Retina (tissue), 1 donor: ENCODE measurements around the gene GRIK4.
A peak's percentile ranks its signal among the peaks of the same experiment; 100 is the strongest.

Source experiments
- DNase-seq: peaks from one replicate; pipeline ENCODE4 v3.0.0-alpha.2; 2016

Gene GRIK4

DNA sequence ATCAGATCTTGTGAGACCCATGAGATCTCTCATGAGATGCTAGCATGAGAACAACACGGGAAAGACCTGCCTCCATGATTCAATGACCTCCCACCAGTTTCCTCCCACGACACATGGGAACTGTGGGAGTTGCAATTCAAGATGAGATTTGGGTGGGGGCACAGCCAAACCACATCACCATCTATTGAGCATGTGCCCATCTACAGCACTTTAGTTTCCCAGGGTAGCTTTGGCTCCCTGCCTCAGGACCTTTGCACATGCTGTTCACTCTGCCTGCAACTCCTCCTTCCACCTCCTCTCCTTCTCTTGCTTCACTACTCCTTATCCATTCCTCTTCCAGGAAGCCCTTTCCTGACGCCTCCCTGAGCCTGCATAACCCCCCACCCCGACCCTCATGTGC lies 17.2 kb downstream of the GRIK4 start:
- no peak for DNase-seq

DNA sequence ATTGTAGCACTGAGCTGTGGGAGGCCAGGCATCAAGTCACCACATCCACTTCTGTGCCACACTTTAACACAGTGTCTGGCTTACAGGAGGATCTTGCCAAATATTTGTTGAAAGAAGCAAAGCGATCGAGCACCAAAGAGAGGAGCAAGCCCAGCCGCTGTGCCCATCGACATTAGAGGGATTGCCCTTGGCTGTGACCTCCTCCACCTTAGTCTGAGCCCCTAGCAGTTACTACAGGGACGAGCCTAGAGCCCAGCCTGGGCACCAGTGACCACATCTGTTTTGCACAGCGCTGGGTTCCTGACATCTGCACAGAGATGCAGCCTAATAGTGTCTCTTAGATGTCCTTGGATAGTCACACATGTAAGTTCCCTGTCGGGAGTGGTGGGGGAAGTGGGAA lies 17.7 kb downstream of the GRIK4 start:
- DNase-seq = no peak

GRCh38 chr11:120529911-120530310 lies 18.4 kb downstream of the GRIK4 start:
- no peak for DNase-seq

- DNase-seq = no peak
These were observed 20.7 kb downstream of the GRIK4 start for GRCh38 chr11:120532082-120532831.

DNA sequence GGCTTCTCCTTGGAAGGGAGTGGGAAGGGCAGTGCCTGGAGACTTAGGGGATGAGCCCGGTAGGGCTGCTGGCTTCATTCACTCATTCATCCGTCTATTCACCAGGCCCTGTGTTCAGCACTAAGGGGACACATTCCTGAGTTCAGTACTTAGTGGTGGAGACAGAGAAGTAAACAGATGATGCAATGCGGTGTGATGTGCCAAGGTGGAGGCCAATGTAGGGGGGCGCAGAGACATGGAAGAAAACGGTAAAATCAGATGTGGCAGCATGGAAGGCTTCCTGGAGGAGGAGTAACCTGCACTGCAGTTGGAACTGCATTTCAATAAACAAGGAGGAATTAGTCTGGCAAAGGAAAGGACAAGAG lies 21.3 kb downstream of the GRIK4 start:
- no peak for DNase-seq

DNA sequence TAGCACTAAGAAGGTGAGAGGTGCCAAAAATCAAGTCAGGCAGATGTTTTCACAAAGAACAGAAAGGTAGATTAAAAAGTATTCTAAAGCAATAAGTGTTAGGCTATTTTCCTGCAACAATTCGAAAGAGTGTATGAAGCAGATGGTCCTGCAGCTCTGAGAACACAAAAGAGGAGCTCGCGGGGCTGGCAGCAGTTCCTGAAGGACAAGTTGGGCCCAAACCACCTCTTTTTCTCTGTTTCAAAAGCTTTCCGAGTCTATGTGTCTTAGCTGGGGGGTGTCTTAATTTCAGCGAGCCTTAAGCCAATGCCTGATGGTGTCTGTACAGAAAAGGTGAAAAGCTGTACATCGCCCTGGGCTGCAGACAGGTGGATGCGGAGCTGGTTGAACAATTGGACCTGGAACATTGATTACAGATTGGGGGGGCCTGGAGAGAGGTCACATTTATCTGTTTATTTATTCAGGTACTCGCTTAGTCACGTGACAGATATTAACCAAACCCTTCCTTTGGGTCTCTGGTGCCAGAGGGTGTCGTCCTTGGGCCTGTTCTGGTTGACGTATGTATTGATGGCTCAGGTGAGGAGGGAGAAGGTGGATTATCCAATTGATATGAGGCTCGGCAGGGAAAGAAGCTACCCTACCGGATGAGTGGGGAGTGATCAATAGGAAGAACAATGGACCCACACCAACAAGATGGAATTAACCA lies 24.7 kb downstream of the GRIK4 start:
- DNase-seq = no peak

DNA sequence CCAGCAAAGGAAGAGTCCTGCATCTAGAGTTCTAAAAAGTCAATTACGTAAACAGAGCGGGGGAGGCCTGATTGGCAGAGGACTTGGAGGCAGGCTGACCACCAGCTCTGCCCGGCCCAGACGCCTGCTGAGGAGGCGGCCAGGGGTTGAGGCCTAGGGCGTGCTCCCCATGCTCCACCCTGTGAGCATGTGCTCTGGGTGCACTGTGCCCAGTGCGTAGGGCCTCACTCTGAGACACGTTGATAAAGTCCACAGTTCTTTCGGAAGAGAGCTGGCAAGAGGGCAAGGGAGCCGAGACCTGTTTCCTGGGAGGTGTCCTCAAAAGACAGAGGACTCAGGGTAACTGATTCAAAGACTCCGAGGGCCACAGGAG lies 25.2 kb downstream of the GRIK4 start:
- no peak for DNase-seq

- no peak for DNase-seq
These were observed 26.4 kb downstream of the GRIK4 start for GRCh38 chr11:120537996-120538395.

GRCh38 chr11:120538707-120539106 lies 27.2 kb downstream of the GRIK4 start:
- DNase-seq = no peak

- no peak for DNase-seq
These were observed 28.3 kb downstream of the GRIK4 start for GRCh38 chr11:120539667-120540369.

DNA sequence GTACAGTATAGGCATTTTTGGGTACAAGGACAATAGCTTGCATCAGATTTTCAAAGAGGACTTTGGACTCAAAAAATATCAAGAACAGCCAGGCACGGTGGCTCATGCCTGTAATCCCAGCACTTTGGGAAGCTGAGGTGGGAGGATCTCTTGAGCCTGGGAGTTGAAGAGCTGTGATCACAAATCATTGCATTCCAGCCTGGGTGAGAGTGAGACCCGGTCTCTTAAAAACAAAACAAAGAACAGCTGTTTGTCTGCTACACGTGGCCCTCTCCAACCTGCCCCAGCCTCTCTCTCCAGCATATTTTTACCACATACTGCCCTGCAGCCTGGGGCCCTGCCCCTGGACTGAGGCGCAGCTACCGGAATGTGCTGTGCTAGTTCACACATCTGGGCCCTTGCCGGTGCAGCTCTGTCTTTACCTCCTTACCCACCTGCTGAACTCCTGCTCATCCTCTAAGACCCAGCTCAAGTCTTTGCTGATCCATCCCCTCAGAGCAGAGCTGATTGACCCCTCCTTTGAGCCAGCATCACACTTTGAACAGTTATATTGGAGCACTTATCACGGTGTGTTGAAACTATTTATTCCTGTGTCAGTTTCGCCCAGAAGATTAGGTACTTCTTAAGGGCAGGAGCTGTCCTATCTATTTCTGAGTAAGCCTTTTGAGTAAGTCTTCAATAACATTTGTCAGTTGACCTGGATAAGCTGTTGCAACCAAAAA lies 29.4 kb downstream of the GRIK4 start:
- DNase-seq = no peak

DNA sequence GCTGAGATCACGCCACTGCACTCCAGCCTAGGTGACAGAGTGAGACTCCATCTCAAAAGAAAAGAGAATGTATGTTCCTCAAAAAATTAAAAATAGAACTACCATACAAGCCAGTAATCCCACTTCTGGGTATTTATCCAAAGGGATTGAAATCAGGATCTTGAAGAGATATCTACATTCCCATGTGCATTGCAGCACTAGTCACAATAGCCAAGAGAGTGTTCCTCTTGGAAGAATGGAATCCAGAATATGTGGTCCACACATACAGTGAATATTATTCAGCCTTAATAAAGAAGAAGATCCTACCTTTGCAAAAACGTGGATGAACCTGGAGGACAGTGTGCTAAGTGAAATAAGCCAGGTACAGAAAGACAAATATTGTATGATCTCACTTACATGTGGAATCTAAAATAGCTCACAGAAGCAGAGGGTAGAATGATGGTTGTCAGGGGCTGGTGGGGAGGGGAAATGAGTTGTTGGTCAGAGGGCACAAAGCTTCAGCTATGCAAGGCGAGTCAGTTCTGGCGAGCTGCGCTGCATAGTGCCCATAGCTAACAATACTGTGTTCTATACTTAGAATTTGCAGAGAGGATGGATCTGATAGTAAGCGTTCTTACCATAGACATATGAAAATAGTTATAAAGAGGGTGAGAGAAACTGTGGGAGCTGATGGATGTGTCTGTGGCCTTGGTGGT lies 32.1 kb downstream of the GRIK4 start:
- no peak for DNase-seq

- DNase-seq = no peak
These were observed 34.3 kb downstream of the GRIK4 start for GRCh38 chr11:120545813-120546212.

DNA sequence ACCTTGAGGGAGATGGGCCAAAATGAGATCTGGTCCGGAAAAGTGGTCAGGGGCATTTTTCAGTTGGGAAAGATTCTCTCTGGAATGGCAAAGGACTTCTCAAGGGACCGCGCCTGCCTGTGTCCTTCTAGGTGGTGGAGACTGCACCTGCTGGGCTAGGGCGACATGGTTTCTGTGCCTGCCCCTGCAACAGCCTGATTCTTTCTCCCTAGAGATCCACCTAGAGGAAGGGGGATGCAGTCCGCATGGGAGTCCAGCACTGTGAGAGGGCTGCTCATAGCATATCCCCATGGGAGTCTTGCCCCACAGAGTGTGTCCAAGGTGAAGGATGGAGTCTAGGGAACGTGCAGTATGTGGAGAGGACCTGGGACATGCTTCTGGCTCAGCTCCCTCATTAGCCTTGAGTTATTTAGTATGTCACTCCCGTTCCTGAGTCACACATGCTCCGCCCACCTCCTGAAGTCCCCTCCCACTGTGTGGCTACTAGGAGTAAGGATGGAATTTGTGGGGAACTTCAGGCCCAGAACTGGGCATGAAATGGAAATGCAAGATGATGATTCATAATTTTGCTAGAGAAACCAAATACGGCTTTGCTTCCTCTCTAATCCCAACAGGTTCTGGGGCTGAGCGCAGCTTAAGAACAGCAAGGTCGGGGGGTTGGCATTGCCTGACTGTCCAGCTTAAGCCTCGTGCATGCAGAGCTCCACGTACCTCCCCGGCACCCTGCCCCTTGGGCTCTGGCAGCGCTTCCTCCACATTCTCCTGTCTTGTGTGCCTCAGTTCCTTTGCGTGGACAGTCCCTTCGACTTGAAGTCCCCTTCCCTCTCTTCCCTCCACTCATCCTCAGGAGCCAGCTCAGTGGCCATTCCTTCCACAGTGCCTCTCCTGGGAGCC lies 35.0 kb downstream of the GRIK4 start:
- no peak for DNase-seq

DNA sequence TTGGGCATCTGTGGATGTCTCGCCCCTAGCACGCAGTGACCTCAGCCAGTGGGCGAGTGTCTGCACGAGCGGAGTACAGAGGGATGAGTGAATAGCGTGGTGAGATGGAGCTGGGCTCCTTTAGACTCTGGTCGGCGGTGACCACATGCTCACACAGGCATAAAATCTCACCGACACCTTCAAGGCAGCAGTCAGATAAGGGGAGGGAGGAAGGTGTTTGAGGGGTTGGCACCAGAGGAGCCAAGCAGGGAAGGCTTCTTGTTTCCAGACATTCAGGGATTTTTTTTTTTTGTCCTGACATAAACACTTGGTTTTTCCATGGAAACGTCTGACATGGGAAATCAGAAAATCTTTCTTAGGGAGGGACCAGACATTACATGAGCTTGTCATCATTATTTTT lies 35.8 kb downstream of the GRIK4 start:
- DNase-seq = peak; percentile 38

DNA sequence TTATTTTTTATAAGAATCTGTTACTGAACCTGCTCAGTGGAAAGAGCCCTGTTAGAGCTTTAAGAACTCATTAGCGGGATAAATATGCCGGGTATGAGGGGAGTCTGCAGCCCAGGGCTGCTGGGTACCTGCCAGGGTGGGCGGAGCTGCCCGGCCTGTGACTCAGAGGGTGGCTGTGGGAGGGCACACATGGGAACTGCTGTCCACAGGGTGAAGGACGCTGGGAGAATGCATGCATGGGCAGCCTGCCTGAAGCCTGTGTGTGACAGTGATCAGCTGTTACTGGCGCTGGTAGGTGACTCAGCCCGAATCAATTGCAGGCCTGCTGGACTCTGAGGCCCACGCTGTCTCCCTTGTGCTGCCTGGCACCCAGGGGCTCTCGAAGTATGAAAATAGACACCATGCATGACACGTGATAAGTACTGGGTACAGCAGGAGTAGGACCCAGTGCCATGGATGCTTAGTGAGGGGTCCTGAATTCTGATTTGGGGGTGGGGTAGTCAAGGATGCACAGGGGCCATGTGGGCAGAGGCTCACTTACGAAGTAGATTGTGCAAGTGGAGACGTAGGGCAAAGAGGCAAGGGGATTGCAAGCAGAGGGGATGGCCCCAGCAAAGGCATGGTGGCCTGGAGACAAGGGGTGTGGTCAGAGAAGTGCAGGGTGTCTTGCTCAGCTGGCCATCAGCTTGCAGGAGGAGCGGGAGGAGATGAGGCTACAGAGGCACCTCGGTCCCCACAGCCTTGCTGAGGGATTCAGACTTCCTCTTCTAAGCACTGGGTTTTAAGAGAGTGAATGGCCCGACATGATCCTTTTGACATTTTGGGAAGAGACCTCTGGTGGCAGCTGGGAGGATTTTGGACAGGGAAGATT lies 36.5 kb downstream of the GRIK4 start:
- peak; percentile 65 for DNase-seq

DNA sequence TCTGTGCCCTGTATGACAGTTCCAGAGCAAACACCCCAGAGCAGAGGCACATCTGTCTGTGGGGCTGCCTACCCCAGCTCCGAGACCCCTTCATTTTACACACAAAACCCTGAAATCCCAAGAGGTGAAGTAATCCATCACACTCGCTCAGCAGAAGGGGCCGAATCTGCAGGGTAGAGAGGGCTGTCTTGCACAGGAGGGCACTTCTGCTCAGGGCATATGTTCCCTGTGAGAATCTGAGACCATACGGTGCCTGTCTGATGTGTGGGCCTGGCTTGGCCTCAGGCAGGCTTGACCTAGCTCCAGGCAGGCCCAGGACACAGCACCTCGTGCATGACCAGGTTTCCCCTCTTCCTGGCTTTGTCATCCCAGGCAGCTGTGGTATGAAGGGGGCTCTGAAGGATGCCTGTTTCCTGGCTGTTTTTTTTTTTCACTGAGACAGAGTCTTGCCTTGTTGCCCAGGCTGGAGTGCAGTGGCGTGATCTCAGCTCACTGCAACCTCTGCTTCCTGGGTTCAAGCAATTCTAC lies 37.2 kb downstream of the GRIK4 start:
- no peak for DNase-seq

GRCh38 chr11:120549346-120549745 lies 37.8 kb downstream of the GRIK4 start:
- DNase-seq = no peak

GRCh38 chr11:120550007-120550406 lies 38.5 kb downstream of the GRIK4 start:
- DNase-seq = no peak

GRCh38 chr11:120551191-120551590 lies 39.6 kb downstream of the GRIK4 start:
- DNase-seq = no peak
